DND-41 (cell line): ENCODE data around the gene FNDC3B.

Source experiments
- EZH2 ChIP-seq: IDR thresholded peaks from 3 replicates; pipeline ENCODE4 v1.6.1; 2012; ENCODE audit warnings: borderline replicate concordance, low read depth, mild to moderate bottlenecking, moderate library complexity, low read length, inconsistent platforms; ENCODE audit not compliant: severe bottlenecking
- TF ChIP-seq, protein P1 (sequence below): IDR thresholded peaks from 2 replicates; pipeline ENCODE4 v1.5.1; 2012; ENCODE audit warnings: borderline replicate concordance, low read length, moderate library complexity, mild to moderate bottlenecking; ENCODE audit not compliant: poor library complexity, severe bottlenecking; ENCODE audit errors: extremely low read depth

GRCh38 chr3:172069478-172069877, 30.1 kb downstream of the FNDC3B start:
- TF ChIP-seq, protein P1, sequence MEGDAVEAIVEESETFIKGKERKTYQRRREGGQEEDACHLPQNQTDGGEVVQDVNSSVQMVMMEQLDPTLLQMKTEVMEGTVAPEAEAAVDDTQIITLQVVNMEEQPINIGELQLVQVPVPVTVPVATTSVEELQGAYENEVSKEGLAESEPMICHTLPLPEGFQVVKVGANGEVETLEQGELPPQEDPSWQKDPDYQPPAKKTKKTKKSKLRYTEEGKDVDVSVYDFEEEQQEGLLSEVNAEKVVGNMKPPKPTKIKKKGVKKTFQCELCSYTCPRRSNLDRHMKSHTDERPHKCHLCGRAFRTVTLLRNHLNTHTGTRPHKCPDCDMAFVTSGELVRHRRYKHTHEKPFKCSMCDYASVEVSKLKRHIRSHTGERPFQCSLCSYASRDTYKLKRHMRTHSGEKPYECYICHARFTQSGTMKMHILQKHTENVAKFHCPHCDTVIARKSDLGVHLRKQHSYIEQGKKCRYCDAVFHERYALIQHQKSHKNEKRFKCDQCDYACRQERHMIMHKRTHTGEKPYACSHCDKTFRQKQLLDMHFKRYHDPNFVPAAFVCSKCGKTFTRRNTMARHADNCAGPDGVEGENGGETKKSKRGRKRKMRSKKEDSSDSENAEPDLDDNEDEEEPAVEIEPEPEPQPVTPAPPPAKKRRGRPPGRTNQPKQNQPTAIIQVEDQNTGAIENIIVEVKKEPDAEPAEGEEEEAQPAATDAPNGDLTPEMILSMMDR: no peak
- no peak for TF ChIP-seq EZH2
